LNCaP clone FGC (cell line): ENCODE measurements around the gene ZNF276.

Source experiments
- DNase-seq: peaks from one replicate; pipeline ENCODE4 v3.0.0-alpha.2; 2011; ENCODE audit warnings: low read depth
- H3K4me3 ChIP-seq: 2 replicates; pipeline ENCODE4 v1.5.1; 2011; ENCODE audit warnings: mild to moderate bottlenecking, low read depth, low read length, control low read depth
- CTCF ChIP-seq: IDR thresholded peaks from 2 replicates; pipeline ENCODE4 v1.5.1; 2012; ENCODE audit warnings: mild to moderate bottlenecking; ENCODE audit not compliant: control insufficient read depth, insufficient read depth; ENCODE audit errors: extremely low read depth

The ZNF276 gene

GRCh38 chr16:89729863-89730593 lies 8.7 kb downstream of the ZNF276 start:
- DNase-seq: no peak
- no peak for TF ChIP-seq CTCF
- no peak overlapping the region for H3K4me3 ChIP-seq

GRCh38 chr16:89730610-89731234 lies 9.4 kb downstream of the ZNF276 start:
- no peak overlapping the region for H3K4me3 ChIP-seq
- TF ChIP-seq CTCF: no peak
- no peak for DNase-seq

- H3K4me3 ChIP-seq: no peak overlapping the region
- TF ChIP-seq CTCF: no peak
- DNase-seq: no peak
Observed at GRCh38 chr16:89732142-89732917, 11.0 kb downstream of the ZNF276 start.

- no peak overlapping the region for H3K4me3 ChIP-seq
- no peak for DNase-seq
- TF ChIP-seq CTCF: no peak
Observed at GRCh38 chr16:89732918-89733242, 11.5 kb downstream of the ZNF276 start.

GRCh38 chr16:89733322-89733721 lies 12.0 kb downstream of the ZNF276 start:
- H3K4me3 ChIP-seq: no peak overlapping the region
- no peak for DNase-seq
- no peak for TF ChIP-seq CTCF

- H3K4me3 ChIP-seq: no peak overlapping the region
- no peak for DNase-seq
- no peak for TF ChIP-seq CTCF
Observed at GRCh38 chr16:89733792-89734191, 12.5 kb downstream of the ZNF276 start.
